Stimulated activated naive B cell treated with anti-CD40 and anti-IgM and Interleukin-4, amounts not matched to agents 10 μg/mL and 1 μg/mL and 100 μg/mL, for 72 hours (primary cell): ENCODE measurements around the gene STAC3.

Experiments used
- ATAC-seq, 2 donors: fragments of 150-1000 bp; cut with Tn5 transposase; replicated peaks; 2 replicates each; pipeline ENCODE4 v1.10.0; 2021; ENCODE audit warnings: moderate library complexity in 1 of 2
- DNase-seq: peaks from one replicate; pipeline ENCODE4 v3.0.0; 2021
- H3K27ac Mint-ChIP-seq: one replicate; pipeline ENCODE4 v1.8.0; 2022; ENCODE audit warnings: mild to moderate bottlenecking, mixed read lengths
- H3K27me3 Mint-ChIP-seq, 2 donors: one replicate each; pipeline ENCODE4 v1.8.0; 2022; ENCODE audit warnings: mixed read lengths in 2 of 2
- H3K36me3 Mint-ChIP-seq, 2 donors: one replicate each; pipeline ENCODE4 v1.8.0; 2022; ENCODE audit warnings: mixed read lengths in 2 of 2, mild to moderate bottlenecking in 1 of 2
- H3K4me1 Mint-ChIP-seq, 2 donors: one replicate each; pipeline ENCODE4 v1.8.0; 2022; ENCODE audit warnings: mixed read lengths in 2 of 2, mild to moderate bottlenecking in 1 of 2
- H3K4me3 Mint-ChIP-seq, 2 donors: one replicate each; pipeline ENCODE4 v1.8.0; 2022; ENCODE audit warnings: mild to moderate bottlenecking in 2 of 2, mixed read lengths in 2 of 2, moderate library complexity in 1 of 2
- H3K9me3 Mint-ChIP-seq, 2 donors: one replicate each; pipeline ENCODE4 v1.8.0; 2022; ENCODE audit warnings: mixed read lengths in 2 of 2, mild to moderate bottlenecking in 1 of 2

Gene STAC3

DNA sequence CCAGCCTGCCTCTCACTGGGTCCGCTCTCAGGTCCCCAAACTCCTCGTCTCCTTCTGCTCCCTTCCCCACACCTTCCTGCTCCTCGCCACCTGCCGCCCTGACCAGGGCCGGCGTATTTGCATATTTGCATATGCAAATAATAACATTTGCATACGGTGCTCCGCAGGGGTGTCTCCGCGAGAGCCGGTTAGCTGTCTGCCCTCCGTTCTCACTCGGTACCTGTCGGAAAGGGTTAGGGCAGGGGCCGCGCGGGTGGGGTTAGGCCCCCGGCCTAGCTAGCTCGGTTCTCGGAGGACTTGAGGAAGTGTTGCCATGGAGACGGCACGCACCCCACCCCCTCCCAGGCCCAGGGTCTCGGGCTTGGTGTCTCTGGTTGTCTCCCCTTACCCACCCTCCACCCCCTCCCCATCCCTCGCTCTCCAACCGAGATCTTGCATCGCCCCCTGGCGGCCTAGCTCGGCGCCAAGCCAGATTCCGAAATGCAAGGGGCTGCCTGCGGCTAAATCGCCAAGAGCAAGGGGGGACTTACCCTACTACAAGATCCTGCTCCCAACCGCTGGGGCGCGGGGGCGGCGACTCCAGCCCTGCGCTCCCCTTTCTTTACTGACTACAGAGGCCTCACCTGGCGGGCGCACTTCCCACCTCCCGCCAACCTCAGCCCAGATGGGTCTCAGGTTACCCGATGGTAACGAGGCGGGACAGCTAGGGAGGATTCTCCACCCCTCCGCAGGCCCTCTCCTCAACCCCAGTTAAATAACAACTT is 8.1 kb downstream of the STAC3 start:
- no peak for DNase-seq
- Mint-ChIP-seq H3K36me3 (peaks cover 0 to 6% of the 10 kb centered on the region in 2 donors), H3K27ac (peak overlapping the region; percentile 71), H3K4me3 (peak overlapping the region; percentile 75 to 79), H3K27me3 (peaks cover 44 to 48% of the 10 kb centered on the region in 2 donors), H3K9me3 (no peaks in the 10 kb centered on the region), H3K4me1 (peaks cover 44 to 65% of the 10 kb centered on the region in 2 donors)
- peak; percentile 33 to 37 for ATAC-seq

DNA sequence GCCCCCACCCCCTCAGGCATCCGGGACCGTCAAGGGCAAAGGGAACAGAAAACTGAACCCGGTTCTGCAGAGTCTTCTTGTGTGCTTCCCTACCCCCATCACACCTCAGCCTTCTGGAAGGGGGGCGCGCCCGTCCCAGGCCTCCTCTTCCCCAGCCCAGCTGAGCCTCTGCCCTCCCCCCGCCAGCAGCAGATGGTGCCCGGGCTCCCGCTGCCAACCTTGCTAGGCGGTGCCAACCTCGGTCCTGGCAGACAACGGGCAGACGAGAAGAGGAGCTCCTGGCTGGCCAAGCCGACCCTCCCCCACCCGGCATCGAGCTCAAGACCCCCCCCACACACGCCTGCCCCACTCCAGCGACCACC is 8.7 kb downstream of the STAC3 start:
- Mint-ChIP-seq H3K27me3 (peaks cover 50 to 54% of the 10 kb centered on the region in 2 donors), H3K4me1 (peaks cover 49 to 71% of the 10 kb centered on the region in 2 donors)

DNA sequence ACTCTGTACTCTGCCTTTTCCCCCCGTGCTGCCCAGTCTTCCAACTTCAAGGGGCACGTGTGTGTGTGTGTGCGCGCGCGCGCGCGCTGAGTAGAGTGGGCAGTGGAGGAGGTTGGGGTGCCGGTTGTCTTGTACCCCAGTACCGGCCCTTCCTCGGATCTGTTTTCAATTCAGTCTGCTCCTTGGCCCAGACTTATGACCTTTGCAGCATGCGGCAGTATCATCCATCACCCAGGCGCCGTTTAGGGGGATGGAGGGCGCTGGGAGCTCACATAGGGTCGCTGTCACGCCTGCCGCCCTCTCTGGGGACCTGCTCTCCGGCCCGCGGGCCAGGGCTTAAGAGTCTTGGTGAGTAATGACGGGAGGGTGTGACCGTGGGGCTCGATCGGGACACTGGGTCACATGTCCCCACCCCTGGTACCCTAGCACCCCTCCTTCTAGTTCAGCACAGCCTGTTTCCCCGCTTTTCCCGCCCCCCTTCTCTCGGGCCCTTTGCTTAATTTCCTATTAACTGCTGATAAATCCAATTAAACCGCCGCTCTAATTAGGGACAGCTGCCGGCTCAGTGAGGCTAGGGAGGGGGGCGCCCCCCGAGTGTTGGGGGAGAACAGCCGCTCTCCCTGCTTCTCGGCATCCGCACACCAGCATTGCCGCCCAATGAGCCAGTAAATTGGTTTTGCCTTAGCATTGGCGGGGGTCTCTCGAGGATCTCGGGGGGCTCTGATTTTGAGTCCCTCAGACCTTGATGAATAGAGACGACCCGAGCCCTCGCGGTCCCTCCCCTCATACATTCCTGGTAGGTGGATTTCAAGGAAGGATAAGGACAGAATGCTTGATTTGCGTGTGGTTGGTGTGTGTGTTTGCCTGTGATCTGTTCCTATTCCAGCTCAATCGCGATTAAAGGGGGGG is 9.3 kb downstream of the STAC3 start:
- ATAC-seq: no peak
- peaks cover 4 to 9% of the 10 kb centered on the region in 2 donors for H3K36me3 Mint-ChIP-seq
- DNase-seq: no peak
- H3K9me3 Mint-ChIP-seq: no peaks in the 10 kb centered on the region
- H3K27me3 Mint-ChIP-seq: peaks cover 55 to 59% of the 10 kb centered on the region in 2 donors
- H3K4me3 Mint-ChIP-seq: peak overlapping the region; percentile 41 to 85
- peaks cover 53 to 77% of the 10 kb centered on the region in 2 donors for H3K4me1 Mint-ChIP-seq
- H3K27ac Mint-ChIP-seq: peak overlapping the region; percentile 74

More for the DNA sequence above, 8.7 kb downstream of the STAC3 start:
- Mint-ChIP-seq H3K4me3 (peak overlapping the region; percentile 75 to 79), H3K27ac (peak overlapping the region; percentile 52), H3K9me3 (no peaks in the 10 kb centered on the region), H3K36me3 (peaks cover 0 to 8% of the 10 kb centered on the region in 2 donors)
- ATAC-seq (no peak), DNase-seq (no peak)

DNA sequence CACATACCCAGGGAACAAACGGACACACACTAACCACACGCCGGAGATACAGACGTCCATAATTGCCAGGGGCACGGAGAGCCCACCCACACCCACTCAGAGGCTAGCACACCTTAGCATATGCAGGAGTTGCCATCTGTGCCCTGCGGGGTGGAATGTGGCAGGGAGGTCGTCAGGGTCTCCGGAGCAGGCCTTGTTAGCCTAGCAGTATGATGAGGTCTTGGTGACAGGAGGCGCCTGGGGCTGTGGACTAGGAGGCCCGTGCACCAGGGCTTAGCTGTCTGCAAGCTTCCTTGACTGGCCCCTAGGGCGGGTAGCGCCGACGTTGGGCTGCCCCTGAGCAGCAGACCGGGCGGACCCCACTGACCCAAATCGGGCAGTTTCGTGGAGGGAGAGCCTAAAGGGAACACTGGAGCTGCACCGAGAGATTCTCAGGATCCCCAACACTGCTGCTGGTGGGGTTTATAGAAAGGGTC is 10.0 kb downstream of the STAC3 start:
- H3K4me3 Mint-ChIP-seq: peak overlapping the region; percentile 77 to 85
- DNase-seq (no peak), ATAC-seq (peak in 1 of 2 donors; percentile 12)
- H3K9me3 Mint-ChIP-seq: no peaks in the 10 kb centered on the region
- H3K27me3 Mint-ChIP-seq: peaks cover 62 to 63% of the 10 kb centered on the region in 2 donors
- peaks cover 6 to 14% of the 10 kb centered on the region in 2 donors for H3K36me3 Mint-ChIP-seq
- H3K4me1 Mint-ChIP-seq: peaks cover 58 to 84% of the 10 kb centered on the region in 2 donors
- H3K27ac Mint-ChIP-seq: peak overlapping the region; percentile 80

DNA sequence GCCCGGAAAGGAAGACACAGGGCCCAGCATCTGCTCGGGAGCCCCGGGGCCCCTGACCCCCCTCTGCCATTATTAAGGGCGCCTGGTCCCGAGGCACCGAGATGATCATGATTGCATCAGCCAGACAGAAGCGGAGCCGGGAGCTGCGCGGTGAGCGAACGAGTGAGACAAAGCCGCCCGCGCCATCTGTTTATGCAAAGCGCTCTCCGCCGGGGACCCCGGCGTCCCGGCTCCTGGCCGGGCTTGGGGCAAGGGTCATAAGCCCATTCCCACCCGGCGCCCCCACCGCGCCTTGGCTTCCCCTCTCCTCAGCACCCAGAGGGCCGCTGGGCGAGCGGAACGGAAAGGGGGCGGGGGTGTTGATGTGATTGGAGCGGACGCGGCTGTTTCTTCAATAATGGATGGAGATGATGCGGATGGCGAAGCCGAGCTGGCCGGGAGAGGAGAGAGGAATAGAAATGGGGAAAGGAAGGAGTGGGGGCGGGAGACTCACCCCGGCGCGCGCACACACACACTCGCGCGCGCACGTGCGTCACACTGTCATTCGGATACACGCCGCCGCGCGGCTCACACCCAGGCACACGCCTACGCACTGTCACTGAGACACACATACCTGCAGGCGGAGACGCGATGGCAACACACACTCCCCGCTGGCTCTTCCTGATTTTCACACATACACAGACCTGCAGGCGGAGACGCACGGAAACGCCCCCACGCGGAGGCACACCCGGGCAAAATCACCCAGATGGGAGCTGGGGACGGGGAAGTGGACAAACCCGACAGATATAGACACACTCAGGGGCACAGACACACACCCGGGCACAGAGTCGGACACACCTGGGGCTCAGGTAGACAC is 10.7 kb downstream of the STAC3 start:
- Mint-ChIP-seq H3K4me3 (peak overlapping the region; percentile 77 to 85), H3K4me1 (peaks cover 61 to 91% of the 10 kb centered on the region in 2 donors), H3K36me3 (peaks cover 6 to 19% of the 10 kb centered on the region in 2 donors), H3K27me3 (peaks cover 62 to 63% of the 10 kb centered on the region in 2 donors), H3K9me3 (no peaks in the 10 kb centered on the region), H3K27ac (peak overlapping the region; percentile 80)
- DNase-seq (no peak), ATAC-seq (peak; percentile 17 to 20)

DNA sequence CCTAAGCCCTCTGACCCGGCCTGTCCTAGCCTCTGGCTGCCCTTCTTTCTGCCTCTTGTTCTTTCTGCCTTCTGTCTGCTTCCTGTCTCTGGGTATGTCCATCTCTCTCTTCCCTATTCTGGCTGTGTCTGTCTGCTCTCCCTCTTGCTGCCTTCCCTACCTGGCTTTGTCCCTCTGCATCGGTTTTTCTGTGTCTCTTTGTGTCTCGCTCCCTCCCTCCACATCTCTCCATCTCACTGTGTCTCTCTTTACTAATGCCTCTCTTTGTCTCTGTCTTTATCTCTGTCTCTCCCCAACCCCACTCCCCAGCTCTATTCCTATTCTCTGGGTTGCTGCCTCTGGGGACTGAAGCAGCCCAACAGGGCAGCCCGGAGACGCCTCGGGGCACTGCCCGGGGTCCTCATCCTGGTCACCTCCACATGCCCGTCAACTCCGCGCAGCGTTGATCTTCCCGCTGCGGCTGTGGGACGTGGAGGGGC is 11.4 kb downstream of the STAC3 start:
- H3K27ac Mint-ChIP-seq: peak overlapping the region; percentile 80
- peaks cover 6 to 24% of the 10 kb centered on the region in 2 donors for H3K36me3 Mint-ChIP-seq
- H3K4me1 Mint-ChIP-seq: peaks cover 64 to 97% of the 10 kb centered on the region in 2 donors
- no peaks in the 10 kb centered on the region for H3K9me3 Mint-ChIP-seq
- ATAC-seq (no peak), DNase-seq (no peak)
- peaks cover 56 to 58% of the 10 kb centered on the region in 2 donors for H3K27me3 Mint-ChIP-seq
- H3K4me3 Mint-ChIP-seq: peak overlapping the region; percentile 77 to 85

DNA sequence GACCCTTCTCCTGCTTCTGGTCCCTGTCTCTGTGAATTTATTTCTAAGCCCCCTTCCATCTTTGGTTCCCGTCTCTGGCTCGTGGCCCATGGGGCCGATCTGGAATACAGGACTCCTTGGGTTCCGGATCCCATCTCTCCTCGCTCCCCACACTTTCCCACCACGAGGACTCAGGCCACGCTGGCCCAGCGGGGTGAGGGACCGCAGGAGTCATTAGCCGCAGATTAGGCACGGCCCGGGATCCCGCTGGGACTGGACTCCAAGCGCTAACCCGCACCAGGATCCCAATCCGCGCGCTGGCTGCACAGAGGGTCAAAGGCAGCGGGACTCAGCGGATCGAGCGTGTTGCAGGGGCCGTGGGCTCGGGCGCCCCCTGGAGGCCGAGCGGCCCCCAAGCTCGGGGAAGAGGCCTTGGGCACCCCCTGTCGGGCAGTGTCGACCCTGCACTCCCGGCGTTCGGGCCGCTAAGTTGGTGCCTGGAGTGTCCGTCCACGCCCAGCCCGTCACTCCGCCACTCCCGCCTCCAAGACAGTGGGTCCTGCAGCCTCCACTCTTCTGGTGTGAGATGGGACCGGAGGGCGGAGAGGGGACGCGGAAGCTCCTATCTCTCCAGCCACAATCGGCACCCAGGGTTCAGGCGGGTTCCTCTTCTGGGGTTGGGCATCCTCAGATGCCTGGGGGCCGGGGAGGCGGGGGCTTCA is 12.0 kb downstream of the STAC3 start:
- no peaks in the 10 kb centered on the region for H3K9me3 Mint-ChIP-seq
- peak overlapping the region; percentile 93 for H3K27ac Mint-ChIP-seq
- H3K4me1 Mint-ChIP-seq: peaks cover 68 to 99% of the 10 kb centered on the region in 2 donors
- peaks cover 50 to 52% of the 10 kb centered on the region in 2 donors for H3K27me3 Mint-ChIP-seq
- peaks cover 11 to 30% of the 10 kb centered on the region in 2 donors for H3K36me3 Mint-ChIP-seq
- peak overlapping the region; percentile 77 to 85 for H3K4me3 Mint-ChIP-seq
- ATAC-seq (peak; percentile 60 to 61), DNase-seq (peak; percentile 84)

DNA sequence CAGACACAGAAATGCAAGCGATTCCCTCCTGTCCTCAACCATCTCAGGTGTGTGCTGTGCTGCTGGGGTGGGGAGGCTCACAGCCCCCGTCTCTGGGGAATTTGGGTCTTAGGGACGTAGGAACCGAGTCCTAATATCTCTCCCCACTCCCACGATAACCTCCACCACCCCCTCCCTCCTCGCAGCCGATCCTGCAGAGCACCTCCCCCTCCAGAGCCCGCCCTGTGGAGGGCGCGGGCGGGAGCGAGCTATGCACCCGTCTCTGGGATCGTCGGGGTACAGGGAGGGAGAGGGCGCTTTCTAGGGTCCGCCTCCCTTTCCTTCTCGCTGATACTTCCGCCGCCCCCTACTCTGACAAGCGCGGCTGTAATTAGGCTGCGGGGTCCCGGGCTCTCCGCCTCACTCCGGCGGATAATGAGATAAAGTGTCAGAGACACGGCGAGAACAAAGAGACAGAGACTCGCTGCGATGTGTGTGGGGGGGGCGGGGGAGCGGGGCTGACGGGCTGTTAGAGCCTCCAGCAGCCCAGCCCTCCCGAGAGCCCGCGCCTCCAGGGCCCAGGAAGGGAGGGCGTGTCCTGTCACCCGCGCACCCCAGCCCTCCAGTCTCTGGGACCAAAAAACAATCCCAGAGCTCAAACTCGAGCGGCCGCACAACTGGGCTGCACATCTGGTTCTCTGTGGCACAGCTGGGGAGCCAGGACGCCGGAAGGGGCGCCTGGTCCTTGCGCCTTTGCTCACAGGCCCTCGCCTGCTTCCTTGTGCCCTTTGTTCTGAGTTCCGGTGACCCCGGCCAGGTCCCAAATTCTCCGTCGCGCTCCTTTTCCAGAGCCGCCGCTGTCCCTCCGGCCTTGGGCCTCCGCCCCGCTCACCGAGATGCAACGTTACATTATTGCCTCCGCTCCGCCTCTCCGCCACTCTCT is 12.8 kb downstream of the STAC3 start:
- peaks cover 43 to 47% of the 10 kb centered on the region in 2 donors for H3K27me3 Mint-ChIP-seq
- H3K9me3 Mint-ChIP-seq: no peaks in the 10 kb centered on the region
- peak overlapping the region; percentile 77 to 85 for H3K4me3 Mint-ChIP-seq
- peaks cover 18 to 38% of the 10 kb centered on the region in 2 donors for H3K36me3 Mint-ChIP-seq
- DNase-seq (no peak), ATAC-seq (no peak)
- H3K27ac Mint-ChIP-seq: peak overlapping the region; percentile 93
- H3K4me1 Mint-ChIP-seq: peaks cover 69 to 99% of the 10 kb centered on the region in 2 donors

DNA sequence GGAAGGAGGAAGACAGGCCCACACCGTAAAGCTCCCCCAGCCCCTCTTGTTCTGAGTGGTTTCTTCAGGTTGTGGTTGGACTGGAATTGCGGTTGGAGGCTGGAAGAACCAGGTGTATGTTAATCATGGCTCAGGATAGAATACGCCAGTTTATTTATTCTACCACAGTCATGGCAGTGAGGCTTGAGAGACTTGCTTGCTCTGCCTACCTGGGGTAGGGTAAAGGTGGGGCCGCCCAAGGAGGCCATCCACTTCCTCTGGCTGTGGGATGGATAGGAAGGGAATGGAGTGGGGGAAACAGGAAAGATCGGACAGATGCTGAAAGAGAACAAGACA is 13.4 kb downstream of the STAC3 start:
- peaks cover 24 to 43% of the 10 kb centered on the region in 2 donors for H3K36me3 Mint-ChIP-seq
- DNase-seq: no peak
- peaks cover 40 to 44% of the 10 kb centered on the region in 2 donors for H3K27me3 Mint-ChIP-seq
- H3K4me3 Mint-ChIP-seq: peak overlapping the region; percentile 68 to 73
- no peak for ATAC-seq
- peak overlapping the region; percentile 70 for H3K27ac Mint-ChIP-seq
- peaks cover 70 to 99% of the 10 kb centered on the region in 2 donors for H3K4me1 Mint-ChIP-seq
- H3K9me3 Mint-ChIP-seq: no peaks in the 10 kb centered on the region

DNA sequence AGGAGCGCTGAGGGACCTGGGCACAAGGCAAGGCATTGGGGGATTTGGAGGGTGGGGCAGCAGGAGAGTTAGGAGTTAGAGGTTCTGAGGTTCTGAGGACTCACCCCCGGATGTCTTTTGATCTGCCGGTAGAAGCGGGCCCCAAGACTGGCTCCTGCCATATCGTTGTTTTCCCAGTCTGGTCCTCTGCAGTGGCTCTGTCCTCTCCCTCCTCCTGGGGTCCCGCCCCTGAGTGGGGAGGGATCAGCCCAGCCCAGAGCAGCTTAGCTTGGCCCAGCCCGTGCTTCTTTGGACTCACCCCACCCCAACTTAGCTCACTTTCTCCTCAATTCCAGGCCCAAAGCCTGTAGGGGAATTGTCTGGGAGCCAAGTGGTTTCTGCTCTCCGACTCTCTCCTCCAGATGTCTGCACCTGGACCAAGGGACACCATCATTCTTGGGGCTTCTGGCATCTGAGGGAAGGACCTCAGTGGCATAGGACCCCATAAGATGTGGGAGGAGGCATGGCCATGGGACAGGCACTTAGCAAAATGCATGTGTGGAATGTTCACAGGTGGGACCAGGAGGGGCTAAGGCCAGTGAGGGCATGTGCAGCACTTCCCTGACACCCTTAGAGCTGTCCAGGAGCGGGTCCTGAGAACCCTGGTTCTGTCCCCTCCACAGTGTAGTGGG is 13.9 kb downstream of the STAC3 start:
- Mint-ChIP-seq H3K36me3 (peaks cover 29 to 47% of the 10 kb centered on the region in 2 donors), H3K9me3 (no peaks in the 10 kb centered on the region), H3K27me3 (peaks cover 35 to 41% of the 10 kb centered on the region in 2 donors), H3K27ac (peak overlapping the region; percentile 70), H3K4me1 (peaks cover 71 to 99% of the 10 kb centered on the region in 2 donors), H3K4me3 (peak overlapping the region; percentile 68 to 73)
- DNase-seq (no peak), ATAC-seq (no peak)

DNA sequence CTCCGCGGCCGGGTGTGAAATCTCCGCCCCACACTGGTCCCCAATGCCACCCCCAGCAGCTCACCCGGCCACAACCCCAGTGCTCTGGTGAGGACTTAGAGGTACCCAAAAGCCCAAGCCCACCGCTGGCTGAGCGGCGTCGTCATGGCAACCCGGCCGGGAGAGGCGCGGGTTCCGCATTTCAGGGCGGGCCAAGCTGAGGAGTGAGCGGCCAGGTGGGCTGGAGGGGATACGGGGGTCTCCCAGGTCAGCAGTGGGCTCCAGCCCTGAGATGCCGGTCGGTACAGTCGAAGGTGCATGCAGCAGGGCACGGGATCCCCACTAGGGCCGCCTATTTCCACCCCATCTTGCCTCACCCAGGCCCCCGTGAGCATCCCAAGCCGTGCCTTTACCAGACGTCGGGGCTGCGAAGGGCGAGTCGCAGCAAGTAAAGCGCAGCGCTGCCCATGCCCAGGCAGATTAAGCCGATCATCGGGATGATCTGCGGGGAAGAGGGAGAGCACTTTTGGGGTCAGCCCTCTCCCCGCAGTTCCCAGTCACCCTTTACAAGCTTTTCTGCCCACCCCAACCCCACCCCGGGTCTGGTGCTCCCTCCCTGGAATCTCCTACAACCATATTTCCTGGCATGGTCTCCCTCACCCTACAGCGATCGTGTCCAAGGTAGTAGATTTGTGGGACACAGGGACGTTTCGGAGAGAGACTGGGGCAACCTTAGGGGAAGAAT is 14.6 kb downstream of the STAC3 start:
- Mint-ChIP-seq H3K36me3 (peaks cover 34 to 54% of the 10 kb centered on the region in 2 donors), H3K9me3 (no peaks in the 10 kb centered on the region), H3K4me3 (peak overlapping the region; percentile 35 to 60), H3K4me1 (peaks cover 70 to 99% of the 10 kb centered on the region in 2 donors), H3K27me3 (peaks cover 28 to 34% of the 10 kb centered on the region in 2 donors), H3K27ac (peak overlapping the region; percentile 84)
- no peak for ATAC-seq
- DNase-seq: no peak
